NOMO-1 treated with DMSO at 0.1 percent for 48 hours (cell line): ENCODE data around the gene SASH1.

ENCODE experiments used
- DNase-seq: peaks from one replicate; lab custom pipeline; 2025; ENCODE audit not compliant: unreplicated experiment; lab: John Stamatoyannopoulos, UW

The SASH1 gene

DNA sequence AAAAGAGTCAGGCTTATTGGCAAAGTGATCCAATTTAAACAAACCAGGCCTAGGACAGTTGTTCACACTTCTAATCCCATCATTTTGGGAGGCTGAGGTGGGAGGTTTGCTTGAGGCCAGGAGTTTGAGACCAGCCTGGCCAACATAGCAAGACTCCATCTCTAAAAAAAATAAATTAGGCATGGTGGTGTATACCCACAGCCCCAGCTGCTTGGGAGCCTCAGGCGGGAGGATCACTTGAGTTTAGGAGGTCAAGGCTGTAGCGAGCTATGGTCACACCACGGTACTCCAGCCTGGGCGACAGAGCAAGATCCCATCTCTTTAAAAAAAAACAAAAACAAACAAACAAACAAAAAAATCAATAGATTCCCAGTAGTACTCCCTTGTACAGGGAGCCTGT is 86.8 kb downstream of the SASH1 start:
- no peak for DNase-seq

DNA sequence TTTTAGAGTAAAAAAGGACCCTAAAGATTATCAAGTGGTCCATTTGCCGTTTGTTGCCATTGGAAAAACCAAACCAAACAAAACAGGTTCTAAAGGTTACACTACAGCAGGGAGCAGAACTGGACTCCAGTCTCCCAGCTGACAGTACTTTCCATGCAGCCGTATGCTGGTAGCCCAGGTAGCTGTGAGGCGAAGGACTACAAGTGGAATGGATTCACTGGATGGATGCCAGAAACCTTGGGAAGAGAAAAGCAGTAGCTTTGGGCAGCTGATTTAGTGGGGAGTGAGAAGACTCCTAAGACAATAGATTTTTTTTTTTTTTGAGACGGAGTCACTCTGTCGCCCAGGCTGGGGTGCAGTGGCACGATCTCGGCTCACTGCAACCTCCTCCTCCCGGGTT is 88.3 kb downstream of the SASH1 start:
- DNase-seq = no peak

DNA sequence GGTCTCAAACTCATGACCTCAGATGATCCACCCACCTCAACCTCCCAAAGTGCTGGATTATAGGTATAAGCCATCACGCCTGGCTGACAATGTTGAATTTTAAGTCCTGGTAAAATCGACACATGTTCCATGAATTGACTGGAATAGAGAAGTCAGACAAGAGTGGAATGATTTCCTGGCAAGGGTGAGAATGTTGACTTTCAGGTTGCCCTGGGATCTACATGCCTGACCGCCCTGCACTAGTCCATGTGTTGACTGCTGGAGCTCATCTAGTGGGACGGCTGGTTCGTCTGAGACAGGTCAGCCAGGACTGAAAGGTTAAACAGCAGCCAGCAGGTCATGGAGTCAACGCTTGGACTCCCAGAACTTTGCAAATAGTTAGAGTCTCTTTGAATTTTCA is 88.8 kb downstream of the SASH1 start:
- no peak for DNase-seq

DNA sequence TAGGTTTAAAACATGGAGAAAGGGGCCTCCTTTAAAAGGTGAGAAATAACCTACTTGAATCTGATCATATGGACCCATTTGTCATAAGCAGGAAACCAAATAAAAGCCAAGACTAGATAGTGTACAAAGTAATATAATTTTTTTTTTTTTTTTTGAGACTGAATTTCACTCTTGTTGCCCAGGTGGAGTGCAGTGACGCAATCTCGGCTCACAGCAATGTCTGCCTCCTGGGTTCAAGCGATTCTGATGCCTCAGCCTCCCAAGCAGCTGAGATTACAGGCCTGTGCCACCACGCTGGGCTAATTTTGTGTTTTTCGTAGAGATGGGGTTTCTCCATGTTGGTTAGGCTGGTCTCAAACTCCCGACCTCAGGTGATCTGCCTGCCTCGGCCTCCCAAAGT is 89.2 kb downstream of the SASH1 start:
- DNase-seq = no peak

DNA sequence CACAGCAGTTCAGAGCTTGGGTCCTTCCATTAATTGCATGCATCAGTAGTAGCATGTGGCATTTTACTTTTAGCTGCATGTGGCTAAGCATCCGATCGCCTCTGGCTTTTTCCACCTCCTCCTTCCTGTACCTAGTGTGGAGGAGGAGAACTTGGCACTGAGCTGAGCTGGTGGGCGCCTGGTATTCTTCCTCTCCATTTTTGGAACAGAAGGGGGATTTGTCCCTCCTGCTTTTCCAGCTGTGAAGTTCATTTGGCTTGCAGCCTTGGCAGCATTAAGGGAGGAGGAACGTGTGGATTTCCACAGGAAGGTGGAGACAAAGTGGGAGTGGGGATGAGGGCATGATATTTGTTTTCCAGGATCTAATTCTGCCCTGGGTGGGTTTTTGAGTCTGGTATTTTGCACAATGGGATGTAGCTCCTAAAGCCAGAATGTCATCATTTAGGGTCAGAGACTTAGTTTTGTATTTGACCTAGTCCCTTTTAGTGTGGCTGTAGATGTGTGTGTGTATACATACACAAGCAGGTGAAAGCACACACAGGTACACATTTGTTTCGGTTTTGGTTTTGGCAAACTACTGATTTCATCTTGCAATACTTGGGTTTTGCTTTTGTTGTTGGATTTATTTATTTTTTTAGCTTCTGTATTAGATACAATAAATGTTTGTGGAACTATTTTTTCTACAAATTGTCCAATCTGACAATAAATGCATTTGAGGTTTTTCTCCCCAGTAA is 90.0 kb downstream of the SASH1 start:
- no peak for DNase-seq

DNA sequence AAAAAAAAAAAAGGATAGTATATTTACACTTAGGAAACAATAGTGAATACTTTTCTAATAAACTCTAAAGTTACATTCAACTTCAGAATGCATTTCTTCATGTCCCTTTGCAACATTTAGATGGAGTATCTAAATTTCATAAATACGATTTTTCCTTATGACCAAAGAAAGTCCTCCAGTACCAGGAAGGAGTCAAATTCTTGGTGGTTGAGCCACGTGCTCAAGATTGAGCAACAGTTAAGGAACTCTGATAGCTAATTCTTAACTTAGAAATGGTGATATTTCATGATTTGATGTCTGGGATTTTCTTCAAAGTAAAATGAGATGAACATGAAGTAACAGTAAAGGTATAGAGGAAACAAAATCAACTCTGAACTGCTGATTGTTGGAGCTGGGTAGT is 92.7 kb downstream of the SASH1 start:
- no peak for DNase-seq

DNA sequence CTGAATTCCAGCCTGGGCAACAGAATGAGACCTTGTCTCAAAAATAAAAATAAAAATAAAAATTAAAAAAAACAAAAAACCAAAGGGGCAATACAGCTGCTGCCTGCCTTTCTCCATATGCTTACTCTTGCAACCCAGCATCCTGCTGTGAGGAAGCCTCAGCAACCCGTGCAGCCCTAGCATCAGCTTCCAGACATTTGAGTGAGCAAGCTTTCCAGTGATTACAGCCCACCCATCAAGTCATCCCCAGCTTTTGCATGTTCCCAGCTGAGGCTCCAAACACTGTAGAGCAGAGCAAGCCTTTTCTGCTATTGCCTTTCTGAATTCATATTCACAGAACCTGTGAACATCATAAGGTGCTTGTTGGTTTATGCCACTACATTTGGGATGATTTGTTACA is 93.8 kb downstream of the SASH1 start:
- no peak for DNase-seq

DNA sequence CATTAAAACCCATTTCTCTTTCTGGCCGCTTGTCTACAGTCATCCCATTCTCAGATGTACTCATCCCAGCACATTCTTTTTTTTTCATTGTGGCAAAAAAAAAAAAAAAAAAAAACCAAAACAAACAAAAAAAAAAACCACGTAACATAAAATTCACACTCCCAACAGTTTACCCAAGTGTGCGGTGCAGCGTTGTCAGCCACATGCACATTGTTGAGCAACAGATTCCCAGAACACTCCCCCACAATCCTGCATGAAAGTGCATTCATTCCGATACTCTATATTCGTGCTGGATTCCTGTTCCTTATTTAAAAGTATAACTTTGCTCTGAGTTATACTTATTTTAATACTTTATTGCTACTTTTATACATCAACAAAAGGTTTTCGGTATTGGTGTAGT is 96.0 kb downstream of the SASH1 start:
- DNase-seq = no peak

DNA sequence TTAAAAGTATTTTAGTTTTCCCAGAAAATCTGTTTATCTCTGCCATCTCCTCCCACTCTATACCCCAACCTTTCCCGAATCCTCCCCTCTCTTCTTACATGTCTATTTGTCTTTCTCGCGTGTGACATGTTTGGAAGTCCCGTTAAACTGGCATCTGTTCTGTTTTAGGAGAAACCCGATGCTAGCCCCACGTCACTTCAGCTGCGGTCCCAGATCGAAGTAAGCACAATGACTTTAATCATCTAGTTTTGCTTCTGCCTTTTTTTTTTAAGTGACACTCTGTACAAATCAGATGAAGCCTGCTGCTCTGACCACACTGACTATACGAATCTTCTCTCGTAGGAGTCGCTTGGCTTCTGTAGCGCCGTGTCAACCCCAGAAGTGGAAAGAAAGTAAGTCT is 97.4 kb downstream of the SASH1 start:
- no peak for DNase-seq

DNA sequence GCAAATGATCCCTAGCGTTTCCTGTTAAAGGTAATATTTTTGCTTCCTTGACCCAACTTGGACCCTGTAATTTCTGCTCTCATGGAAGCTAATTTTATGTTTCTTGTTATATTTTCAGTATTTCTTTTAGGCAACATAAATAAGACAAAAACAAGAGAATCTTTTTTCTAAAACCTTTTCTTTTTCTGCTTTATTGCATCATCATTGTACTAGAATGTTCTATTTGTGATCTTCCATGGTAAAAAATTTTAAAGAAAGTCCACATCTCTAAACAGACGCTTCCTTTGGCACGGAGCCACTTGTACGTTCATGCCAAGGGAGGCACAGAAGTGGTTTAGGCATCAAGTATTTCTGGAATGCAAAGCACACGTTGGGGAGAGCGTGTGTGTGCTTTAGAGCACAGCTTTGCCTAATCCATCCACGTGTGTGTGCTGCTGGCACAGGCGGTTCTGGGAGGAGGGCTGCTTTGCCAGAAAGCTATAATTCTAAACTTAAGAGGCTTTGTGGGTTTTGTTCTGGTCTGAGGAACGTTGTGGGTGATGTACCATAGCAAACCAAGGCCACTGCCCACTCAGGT is 98.3 kb downstream of the SASH1 start:
- DNase-seq = no peak

DNA sequence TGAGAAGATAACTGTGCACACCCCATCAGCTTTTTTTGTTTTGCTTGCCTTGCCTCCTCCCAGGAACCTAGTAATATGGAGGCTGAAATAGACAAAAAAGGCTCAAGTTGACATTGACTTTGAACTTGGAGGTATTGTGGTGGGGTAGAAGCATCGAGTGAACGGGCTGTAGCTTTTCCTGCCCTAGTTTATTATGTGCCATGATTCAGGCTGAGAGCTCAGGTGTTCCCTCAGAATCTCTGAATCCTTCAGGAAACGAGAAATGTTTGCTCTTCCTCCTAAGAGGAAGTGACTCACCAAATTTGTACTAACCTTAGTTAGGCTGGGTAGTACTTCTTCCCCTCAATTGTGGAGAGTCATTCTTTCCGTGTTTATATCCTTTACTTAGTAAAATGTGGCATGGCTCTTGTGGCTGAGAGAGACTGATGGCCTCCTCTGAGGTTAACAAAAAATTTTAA is 98.8 kb downstream of the SASH1 start:
- peak; percentile 82 for DNase-seq

DNA sequence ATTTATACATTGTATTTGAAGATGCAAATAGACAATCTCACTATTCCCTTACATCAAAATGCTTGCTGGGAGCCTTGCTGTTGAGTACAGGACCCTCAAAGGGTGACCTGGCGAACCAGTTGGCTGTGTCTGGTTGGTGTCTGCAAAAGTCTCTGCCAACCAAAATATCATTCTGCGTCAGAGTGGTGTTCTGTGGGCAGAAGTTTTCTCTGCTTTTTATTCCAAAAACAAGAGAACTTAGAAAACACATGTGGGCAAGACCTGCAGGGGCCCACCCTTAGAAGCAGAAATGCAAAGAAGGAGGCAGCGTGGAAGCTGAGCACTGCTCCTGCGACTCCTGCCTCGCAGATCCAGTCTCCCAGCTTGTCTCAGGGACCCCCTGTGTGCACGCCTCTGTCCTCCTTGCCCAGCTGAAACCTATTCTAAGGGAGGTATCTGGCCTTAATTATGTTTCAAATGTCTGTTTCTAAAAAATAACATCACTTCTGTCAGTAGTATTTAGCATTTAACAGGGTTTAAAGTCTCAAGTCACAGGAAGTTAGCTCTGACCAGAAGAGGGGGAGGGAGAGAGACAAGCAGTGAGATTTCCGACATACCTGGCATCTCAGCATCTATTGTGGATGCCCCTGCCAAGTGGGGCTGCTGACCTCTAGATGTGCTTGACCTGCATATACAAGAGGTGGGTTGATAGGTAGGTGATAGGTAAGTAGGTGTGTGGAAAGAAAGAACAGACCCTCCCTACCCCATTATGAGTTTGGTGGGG is 101.3 kb downstream of the SASH1 start:
- DNase-seq = no peak

DNA sequence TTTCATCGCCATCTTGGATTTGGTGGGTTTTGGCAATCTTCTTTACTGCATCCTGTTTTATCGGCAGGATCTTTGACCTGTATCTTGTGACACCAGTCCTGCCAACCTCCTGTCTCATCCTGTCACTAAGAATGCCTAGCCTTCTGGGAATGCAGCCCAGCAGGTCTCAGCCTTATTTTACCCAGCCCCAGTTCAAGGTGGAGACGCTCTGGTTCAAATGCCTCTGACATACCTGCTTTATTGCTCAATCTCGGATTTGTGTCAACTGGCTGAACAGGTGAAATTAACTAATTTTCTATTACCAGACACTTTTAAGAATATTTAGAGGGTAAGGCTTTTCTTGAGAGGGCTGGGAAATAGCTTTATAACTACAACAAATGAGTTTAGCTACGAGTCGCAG is 102.5 kb downstream of the SASH1 start:
- no peak for DNase-seq

DNA sequence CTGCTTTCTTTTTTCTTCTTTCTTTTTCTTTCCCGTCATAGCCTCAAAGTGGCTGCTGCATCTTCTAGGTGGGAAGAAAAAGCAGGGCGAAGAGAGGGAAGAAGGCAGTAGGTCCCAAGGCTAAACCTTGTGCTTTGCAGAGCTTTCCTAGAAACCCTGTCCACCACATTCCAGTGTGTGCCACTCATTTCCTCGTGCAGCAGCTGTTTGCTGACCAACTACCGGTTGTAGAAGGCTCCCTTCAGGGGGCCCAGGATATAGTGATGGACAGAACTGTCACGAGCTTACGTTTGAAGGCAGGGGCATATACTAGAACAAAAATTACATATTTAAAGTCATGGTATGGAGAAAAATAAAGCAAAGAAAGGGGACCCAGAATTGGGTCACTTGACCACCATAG is 103.0 kb downstream of the SASH1 start:
- no peak for DNase-seq

DNA sequence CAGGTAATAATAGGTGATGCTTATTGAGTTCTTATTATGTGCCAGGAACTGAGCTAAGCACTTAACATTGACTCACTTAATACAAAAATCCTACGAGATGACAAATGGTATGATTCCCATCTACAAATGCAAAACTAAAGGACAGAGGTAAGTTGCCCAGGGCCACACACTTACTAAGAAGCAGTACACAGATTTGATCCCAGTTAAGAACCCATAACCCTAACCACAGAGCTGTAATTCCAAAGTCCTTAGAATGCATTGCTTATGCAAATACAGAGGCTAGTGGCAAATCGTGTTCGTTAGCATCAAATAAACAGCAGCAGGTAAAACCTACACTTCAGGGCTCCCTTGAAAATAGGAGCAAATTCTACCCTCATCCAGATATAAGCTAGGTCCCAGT is 104.0 kb downstream of the SASH1 start:
- DNase-seq = no peak

DNA sequence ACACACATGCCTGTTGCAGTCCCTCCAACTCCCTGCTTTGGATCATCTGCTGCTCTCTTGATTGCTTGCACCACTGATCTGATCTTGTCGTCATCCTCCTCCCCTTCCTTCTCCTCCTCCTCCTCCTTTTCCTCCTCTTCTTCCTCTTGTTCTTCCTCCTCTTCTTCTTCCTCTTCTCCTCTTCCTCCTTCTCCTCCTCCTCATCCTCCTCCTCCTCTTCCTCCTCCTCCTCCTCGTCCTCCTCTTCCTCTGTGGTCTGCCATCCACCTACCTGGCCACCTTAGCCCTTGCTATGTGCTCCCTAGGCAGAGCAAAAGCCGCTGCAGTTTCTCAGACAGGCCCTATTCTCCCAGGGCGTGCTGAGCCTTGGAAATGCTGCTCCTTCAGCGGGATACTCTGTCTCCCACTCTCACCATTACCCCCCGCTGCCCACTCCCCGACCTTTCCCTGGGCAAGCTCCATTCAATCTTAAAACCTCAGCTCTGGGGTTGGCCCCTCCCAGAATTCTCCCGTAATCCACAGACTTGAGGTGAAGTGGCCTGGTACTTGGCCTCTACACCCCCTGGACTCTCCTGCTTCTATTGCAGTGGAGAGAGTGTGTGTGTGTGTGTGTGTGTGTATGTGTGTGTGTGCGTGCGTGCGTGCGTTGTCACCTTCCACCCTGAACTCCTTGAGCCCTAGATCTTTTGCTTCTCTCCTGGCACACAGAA is 105.0 kb downstream of the SASH1 start:
- DNase-seq = no peak

DNA sequence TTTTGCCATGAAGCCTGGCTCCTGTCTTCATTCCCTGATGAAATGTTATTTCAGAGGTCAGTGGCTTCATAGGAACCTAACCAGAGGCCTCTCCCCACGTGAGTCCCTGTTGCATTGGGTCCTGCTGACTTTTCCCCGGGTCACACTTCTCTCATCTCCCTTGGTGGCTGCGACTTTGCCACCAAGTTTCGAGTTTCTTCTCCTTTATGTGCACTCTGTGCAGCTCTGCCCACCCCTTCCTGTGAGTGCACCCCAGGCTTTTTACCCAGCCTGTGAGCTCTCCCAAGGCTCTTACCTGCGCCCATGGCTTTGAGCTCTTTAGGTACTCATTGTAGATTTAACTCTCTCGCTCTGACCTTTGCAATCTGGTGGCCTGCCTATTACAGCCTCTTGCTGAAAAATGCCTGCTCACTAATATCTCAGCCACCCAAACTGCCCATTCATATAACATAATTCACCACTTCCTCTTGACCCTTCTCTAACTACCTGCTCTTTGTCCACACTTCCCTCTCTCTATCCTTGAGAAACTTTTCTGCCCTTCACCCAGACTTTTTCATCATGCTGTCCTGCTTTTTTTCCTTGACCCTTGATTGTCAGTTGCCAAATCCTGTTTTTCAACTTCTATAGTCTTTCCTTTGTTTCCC is 105.9 kb downstream of the SASH1 start:
- DNase-seq = peak; percentile 75

DNA sequence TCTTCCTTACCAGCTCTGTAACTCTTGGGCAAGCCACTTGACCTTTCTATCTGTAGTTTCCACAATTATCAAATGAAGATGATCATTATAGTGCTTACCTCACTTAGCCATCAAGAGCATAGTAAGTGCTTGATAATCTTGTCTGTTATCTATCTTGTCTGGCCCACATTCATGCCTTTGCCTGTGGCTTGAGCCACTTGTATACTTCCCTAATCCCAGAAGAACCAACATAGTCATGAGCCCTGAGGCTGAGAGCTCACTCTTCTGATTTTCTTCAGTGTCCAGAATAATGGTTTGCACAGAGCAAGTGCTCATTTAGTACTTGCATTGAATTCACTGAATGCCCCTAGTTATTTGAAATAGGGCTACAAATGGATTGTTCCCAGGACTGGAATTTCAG is 108.2 kb downstream of the SASH1 start:
- DNase-seq = no peak

DNA sequence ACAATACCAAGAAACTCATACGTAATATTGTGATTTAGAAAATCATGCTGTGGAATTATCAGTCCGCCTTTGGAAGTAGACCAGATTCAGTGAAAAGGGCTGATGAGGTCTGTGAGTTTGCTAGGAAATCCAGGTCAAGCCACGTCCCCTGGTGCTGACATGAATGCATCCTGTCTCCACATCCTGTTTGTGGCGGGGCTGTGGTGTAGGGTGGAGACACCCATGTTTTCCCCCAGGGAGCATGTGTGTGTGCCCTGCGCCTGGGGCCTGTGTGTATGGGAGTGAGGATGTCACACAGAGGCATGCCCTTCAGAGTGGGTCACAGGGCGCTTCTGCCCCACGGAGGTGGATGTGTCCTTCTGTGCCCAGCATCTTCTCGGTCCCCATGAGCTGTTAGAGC is 109.1 kb downstream of the SASH1 start:
- DNase-seq = no peak

DNA sequence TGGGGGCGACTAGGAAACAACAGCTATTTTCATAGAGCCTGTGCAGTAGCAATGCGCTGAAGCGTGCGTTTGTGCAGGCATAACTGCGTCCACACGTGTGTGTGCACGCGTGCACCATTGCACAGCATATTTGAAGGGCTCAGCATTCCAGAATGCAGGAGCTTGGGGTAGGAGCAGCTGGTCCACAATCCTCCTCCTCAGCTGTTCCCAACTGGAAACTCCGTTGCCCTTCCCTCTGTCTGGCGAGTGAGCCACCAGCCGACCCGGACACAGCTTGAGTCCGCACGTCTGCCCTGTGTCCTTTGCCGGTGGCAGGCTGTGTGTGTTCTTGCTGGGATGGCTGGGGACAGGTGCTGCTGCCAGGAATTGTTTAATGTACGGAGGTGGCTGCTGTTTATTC is 110.2 kb downstream of the SASH1 start:
- no peak for DNase-seq

DNA sequence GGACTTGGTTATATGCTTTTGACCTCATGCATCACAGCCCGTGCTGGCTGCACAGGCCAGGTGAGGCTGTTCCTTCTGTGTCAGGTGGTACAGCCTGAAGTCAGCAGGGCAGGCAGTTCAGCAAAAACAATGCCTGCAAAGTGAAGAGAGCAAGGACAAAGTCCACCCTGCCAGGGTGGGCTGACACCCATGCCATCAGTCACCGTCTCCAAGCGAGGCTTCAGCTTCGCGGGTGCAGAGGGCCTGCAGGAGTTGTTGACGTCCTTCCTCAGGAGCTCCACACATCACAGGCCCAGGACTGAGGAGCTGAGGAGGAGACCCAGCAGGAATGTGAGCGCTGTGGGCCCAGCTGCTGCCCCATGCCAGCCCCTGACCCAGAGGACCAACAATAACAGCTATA is 111.3 kb downstream of the SASH1 start:
- no peak for DNase-seq
